D721Med (cell line): ENCODE results near the gene MAP1LC3B2.

ENCODE experiments used
- DNase-seq: peaks from one replicate; pipeline ENCODE4 v3.0.0; 2011; ENCODE audit warnings: low spot score; ENCODE audit not compliant: insufficient read length
- FAIRE-seq: peaks from 2 replicates; lab custom pipeline; 2011; peaks lifted over from hg19 to GRCh38; lab: Jason Lieb, UNC
- TF ChIP-seq, protein P1 (sequence below): IDR thresholded peaks from 2 replicates; pipeline ENCODE4 v1.5.1; 2012; ENCODE audit warnings: mild to moderate bottlenecking, control low read depth; ENCODE audit not compliant: insufficient read depth; ENCODE audit errors: missing control alignments

MAP1LC3B2 gene

GRCh38 chr12:116607039-116607438 is 47.9 kb downstream of the MAP1LC3B2 start:
- TF ChIP-seq, protein P1, sequence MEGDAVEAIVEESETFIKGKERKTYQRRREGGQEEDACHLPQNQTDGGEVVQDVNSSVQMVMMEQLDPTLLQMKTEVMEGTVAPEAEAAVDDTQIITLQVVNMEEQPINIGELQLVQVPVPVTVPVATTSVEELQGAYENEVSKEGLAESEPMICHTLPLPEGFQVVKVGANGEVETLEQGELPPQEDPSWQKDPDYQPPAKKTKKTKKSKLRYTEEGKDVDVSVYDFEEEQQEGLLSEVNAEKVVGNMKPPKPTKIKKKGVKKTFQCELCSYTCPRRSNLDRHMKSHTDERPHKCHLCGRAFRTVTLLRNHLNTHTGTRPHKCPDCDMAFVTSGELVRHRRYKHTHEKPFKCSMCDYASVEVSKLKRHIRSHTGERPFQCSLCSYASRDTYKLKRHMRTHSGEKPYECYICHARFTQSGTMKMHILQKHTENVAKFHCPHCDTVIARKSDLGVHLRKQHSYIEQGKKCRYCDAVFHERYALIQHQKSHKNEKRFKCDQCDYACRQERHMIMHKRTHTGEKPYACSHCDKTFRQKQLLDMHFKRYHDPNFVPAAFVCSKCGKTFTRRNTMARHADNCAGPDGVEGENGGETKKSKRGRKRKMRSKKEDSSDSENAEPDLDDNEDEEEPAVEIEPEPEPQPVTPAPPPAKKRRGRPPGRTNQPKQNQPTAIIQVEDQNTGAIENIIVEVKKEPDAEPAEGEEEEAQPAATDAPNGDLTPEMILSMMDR = no peak
- DNase-seq (no peak), FAIRE-seq (no peak)

DNA sequence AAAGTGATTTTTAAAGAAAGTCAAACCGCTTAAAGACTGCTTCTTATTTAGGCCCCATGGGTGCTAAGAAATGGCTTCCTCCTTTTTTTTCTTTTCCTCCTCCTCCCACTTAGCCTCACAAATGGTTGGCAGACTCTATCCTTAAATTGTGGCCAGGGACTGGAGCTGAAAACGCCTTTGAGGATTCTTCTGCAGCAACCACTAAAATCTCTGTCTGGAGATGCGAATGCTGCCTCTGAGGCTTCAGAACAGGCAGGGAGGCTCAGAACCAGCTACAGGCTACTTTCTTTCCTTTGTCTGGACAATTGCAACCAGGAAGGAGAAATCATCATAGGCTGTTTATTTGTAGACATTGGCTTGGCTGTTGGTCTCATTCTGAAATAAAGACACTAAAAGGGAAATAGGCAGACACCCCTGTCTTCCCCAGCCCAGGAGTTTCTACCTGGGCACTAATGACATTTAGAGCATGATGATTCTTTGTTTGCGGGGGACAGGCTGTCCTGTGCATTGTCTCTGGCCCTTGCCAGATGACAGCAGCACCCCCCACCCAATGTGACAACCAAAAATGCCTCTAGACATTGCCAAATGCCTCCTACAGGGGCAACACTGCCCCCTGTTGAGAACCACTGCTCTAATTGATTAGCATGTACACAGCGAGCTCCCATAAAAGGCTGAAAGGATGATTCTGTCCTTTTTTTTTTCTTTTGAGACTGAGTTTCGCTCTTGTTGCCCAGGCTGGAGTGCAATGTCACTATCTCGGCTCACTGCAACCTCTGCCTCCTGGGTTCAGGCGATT is 50.3 kb downstream of the MAP1LC3B2 start:
- TF ChIP-seq, protein P1 = peak; percentile 29
- no peak for FAIRE-seq
- no peak for DNase-seq

DNA sequence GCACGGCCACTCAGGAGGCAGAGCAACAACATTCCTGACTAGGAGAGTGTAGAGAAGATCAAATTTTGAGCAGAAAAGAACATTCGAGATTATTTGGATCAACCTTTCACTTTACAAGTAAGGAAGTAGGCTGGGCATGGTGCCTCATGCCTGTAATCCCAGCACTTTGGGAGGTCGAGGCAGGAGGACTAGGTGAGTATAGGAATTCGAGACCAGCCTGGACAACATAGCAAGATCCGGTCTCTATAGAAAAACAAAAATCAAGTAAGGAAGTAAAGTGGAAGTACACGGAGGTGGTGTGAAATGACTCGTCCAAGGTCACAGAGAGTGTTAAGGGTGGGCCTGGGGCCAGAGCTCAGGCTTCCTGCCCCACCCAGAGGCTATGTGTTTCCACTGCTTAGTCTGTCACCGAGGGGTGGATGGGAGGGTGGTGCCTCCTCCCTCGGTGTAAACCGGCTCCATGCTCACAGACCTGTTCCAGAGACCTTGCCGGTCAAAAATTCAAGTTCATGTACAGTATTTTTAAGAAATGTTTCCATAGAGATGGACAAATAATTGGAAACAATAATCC is 51.9 kb downstream of the MAP1LC3B2 start:
- TF ChIP-seq, protein P1 = no peak
- FAIRE-seq (no peak), DNase-seq (no peak)

GRCh38 chr12:116612436-116612835 is 53.3 kb downstream of the MAP1LC3B2 start:
- TF ChIP-seq, protein P1 = no peak
- DNase-seq = no peak
- no peak for FAIRE-seq

GRCh38 chr12:116613256-116613655 is 54.1 kb downstream of the MAP1LC3B2 start:
- TF ChIP-seq, protein P1 = no peak
- FAIRE-seq (no peak), DNase-seq (no peak)

GRCh38 chr12:116614194-116614915 is 55.2 kb downstream of the MAP1LC3B2 start:
- FAIRE-seq (no peak), DNase-seq (no peak)
- TF ChIP-seq, protein P1 = no peak
